ENCODE measurements around the gene SNRNP200.

The SNRNP200 gene

GRCh38 chr2:96305091-96305978 lies at the start of gene SNRNP200:
Gene SNRNP200, minus strand, starts transcription at chr2:96305546. Its CDS starts 109 bp downstream, at chr2:96305437.
- peak; percentile 94 for DNase-seq (ENCODE audit: low spot score)

- DNase-seq (ENCODE audit: low spot score) = no peak
Measured at GRCh38 chr2:96354492-96354891, 49.1 kb upstream of the SNRNP200 start.

- DNase-seq (ENCODE audit: low spot score) = no peak
Measured at GRCh38 chr2:96353606-96354101, 48.3 kb upstream of the SNRNP200 start.

GRCh38 chr2:96353032-96353561 lies 47.8 kb upstream of the SNRNP200 start:
- no peak for DNase-seq (ENCODE audit: low spot score)

- no peak for DNase-seq (ENCODE audit: low spot score)
Measured at GRCh38 chr2:96347395-96347794, 42.0 kb upstream of the SNRNP200 start.

GRCh38 chr2:96345868-96346462 lies 40.6 kb upstream of the SNRNP200 start:
- DNase-seq (ENCODE audit: low spot score) = no peak

- no peak for DNase-seq (ENCODE audit: low spot score)
Measured at GRCh38 chr2:96345438-96345837, 40.1 kb upstream of the SNRNP200 start.

GRCh38 chr2:96344011-96344410 lies 38.7 kb upstream of the SNRNP200 start:
- DNase-seq (ENCODE audit: low spot score) = peak; percentile 91

- DNase-seq (ENCODE audit: low spot score) = peak; percentile 87
Measured at GRCh38 chr2:96342085-96342484, 36.7 kb upstream of the SNRNP200 start.

GRCh38 chr2:96341641-96342040 lies 36.3 kb upstream of the SNRNP200 start:
- DNase-seq (ENCODE audit: low spot score) = no peak

GRCh38 chr2:96340493-96341414 lies 35.4 kb upstream of the SNRNP200 start:
- DNase-seq (ENCODE audit: low spot score) = peak; percentile 75

GRCh38 chr2:96336873-96337272 lies 31.5 kb upstream of the SNRNP200 start:
- DNase-seq (ENCODE audit: low spot score) = no peak

GRCh38 chr2:96336104-96336775 lies 30.9 kb upstream of the SNRNP200 start:
- no peak for DNase-seq (ENCODE audit: low spot score)

- DNase-seq (ENCODE audit: low spot score) = no peak
Measured at GRCh38 chr2:96333708-96334107, 28.4 kb upstream of the SNRNP200 start.

- DNase-seq (ENCODE audit: low spot score) = no peak
Measured at GRCh38 chr2:96330407-96330806, 25.1 kb upstream of the SNRNP200 start.

- no peak for DNase-seq (ENCODE audit: low spot score)
Measured at GRCh38 chr2:96329874-96330273, 24.5 kb upstream of the SNRNP200 start.

- no peak for DNase-seq (ENCODE audit: low spot score)
Measured at GRCh38 chr2:96329456-96329855, 24.1 kb upstream of the SNRNP200 start.

- no peak for DNase-seq (ENCODE audit: low spot score)
Measured at GRCh38 chr2:96326990-96327820, 21.9 kb upstream of the SNRNP200 start.

- no peak for DNase-seq (ENCODE audit: low spot score)
Measured at GRCh38 chr2:96326564-96326963, 21.2 kb upstream of the SNRNP200 start.

GRCh38 chr2:96325884-96326255 lies 20.5 kb upstream of the SNRNP200 start:
- DNase-seq (ENCODE audit: low spot score) = peak; percentile 71

Measured in activated CD4-positive, alpha-beta T cell treated with anti-CD3 and anti-CD28 coated beads, Interleukin-2, Interleukin-4, amounts not matched to agents 100 ng/mL and 50 ng/mL, durations not matched to agents 16 hours and 8 hours (primary cell).